Hepatocyte (in vitro differentiated cells): Measurements from ENCODE around the gene ITPRIPL2.

Experiments
- EZH2 ChIP-seq: fragments of 200-600 bp; sonication (generic); IDR thresholded peaks from 2 replicates; pipeline ENCODE4 v1.6.1; 2016; ENCODE audit warnings: antibody characterized with exemption, mild to moderate bottlenecking, borderline replicate concordance
- TF ChIP-seq, protein P1 (sequence below): fragments of 200-600 bp; sonication (generic); IDR thresholded peaks from 2 replicates; pipeline ENCODE4 v1.5.1; 2016; ENCODE audit warnings: antibody characterized with exemption, mild to moderate bottlenecking; ENCODE audit not compliant: poor library complexity

DNA sequence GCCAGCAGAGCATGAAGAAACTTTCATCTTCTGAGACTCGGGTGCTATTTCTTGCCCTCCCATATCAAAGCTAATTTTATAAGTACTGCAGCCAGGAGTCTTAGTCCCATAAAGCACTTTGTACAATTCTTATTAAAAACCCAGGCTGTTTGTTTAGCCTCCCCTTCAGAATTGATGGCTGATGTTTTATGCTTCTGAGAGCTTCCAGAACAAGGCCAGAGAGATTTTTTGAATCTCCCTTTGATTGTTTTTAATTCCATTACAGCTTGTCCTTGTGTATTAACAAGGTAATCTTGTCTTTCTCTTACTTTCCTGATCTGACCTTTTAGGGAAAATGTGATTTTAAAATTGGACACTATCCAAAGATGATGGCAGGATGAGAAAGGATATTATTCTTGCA, 30.1 kb upstream of the ITPRIPL2 start:
- TF ChIP-seq, protein P1, sequence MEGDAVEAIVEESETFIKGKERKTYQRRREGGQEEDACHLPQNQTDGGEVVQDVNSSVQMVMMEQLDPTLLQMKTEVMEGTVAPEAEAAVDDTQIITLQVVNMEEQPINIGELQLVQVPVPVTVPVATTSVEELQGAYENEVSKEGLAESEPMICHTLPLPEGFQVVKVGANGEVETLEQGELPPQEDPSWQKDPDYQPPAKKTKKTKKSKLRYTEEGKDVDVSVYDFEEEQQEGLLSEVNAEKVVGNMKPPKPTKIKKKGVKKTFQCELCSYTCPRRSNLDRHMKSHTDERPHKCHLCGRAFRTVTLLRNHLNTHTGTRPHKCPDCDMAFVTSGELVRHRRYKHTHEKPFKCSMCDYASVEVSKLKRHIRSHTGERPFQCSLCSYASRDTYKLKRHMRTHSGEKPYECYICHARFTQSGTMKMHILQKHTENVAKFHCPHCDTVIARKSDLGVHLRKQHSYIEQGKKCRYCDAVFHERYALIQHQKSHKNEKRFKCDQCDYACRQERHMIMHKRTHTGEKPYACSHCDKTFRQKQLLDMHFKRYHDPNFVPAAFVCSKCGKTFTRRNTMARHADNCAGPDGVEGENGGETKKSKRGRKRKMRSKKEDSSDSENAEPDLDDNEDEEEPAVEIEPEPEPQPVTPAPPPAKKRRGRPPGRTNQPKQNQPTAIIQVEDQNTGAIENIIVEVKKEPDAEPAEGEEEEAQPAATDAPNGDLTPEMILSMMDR: no peak
- no peak for TF ChIP-seq EZH2
